Hematopoietic multipotent progenitor cell treated with erythropoietin and hydrocortisone succinate and interleukin-3 and kit ligand, for 15 days (in vitro differentiated cells): ENCODE measurements around the gene TMA16.
"Not testable (repeated sequence)": the region's sequence is repeated elsewhere in the genome, so short reads cannot be mapped to it uniquely, and the experiment has no call there.

Source experiments
- DNase-seq: peaks from one replicate; pipeline ENCODE4 v3.0.0-alpha.2; 2015; ENCODE audit warnings: low spot score

TMA16 gene

GRCh38 chr4:163494360-163495241 lies at the start of gene TMA16:
TMA16 (plus strand) TSS chr4:163494690; CDS start chr4:163494802, 112 bp downstream.
- DNase-seq, result peak; percentile 69

DNA sequence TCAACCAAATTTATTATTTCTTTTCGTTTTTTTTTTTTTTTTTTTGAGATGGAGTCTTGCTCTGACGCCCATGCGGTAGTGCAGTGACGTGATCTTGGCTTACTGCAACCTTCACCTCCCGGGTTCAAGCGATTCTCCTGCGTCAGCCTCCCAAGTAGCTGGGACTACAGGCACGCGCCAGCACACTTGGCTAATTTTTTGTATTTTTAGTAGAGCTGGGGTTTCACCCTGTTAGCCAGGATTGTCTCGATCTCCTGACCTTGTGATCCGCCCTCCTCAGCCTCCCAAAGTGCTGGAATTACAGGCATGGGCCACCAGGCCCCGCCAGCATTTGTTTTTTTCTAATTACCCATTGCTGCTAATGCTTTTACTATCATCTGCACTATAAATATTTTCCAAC lies 47.5 kb upstream of the TMA16 start:
- DNase-seq, result not testable (repeated sequence)

DNA sequence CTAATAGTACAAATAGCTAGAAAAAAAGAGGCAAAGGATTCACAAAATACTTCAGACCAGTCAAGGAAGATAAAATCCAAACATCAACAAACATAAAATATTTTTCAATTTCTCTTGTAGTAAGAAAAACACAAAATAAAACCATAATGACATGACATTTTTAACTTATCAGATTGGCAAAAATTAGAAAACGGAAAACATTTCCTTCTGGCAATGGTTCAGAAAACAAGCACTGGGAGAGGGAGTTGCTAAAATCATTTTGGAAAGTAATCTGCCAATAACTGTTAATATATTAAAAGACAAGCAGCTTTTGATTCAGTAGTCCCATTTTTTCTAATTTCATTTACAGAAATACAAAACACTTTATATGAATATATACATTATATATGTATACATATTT lies 47.0 kb upstream of the TMA16 start:
- no peak for DNase-seq

DNA sequence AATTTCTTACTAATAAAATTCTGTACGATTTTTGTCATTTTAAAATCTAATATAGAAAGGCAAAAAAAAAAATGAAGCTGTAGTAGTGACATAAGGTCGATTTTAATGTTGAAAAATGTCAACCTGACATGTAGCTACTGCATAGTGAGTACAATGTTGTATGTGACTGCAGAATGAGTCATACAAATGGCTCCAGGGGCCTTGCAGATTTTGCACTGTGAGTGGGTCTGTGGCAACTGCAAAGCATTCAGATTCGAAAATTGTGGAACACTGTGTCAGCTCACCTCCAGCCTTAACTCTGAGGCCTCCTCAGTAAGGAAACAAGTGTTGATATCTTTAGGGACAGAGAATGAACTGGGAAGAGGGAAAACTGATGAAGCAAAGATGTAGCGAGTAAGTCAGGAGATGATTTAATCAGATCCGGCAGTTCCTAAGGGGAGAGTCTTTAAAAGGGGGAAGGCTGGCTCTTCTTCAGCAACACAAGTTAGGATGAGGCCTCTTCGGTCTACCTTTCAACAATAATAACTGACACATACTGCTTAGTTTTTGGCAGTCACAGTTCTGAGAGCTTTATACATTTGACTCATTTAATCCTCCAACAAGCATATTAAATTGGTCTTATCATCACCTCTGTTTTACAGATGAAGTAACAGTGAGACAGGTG lies 45.8 kb upstream of the TMA16 start:
- no peak for DNase-seq

GRCh38 chr4:163462556-163462955 lies 31.9 kb upstream of the TMA16 start:
- no peak for DNase-seq

DNA sequence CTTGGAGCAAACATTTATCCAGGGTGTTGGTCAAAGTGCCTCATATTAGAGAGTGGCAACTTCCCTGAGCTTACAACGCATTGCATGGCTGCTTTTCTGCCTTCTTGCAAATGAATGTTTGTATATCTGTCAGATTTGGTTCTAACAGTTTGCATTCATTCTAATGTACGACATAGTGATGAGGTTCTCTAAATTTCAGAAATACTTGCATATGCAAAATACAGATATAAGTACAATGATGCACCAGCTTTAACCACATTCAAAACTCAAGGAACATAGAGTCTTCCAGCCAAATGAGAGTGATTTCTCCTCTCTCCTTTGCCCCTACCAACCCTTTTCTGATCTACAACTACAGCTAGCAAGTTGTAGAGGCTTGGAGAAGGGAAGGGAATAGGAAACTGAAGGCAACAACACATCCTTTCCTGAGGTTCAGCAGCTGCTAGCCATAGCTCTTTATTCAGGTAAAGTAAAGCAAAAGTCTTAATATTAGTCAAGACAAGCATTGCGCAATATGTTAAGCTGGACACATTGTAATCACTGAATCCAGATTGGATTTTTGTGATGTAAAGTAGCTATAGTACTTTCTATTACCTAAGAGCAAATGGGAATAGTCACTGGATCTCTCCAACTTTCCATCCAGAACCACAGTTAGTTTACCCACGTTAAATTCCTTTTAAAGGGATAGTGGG lies 27.3 kb upstream of the TMA16 start:
- DNase-seq, result no peak

DNA sequence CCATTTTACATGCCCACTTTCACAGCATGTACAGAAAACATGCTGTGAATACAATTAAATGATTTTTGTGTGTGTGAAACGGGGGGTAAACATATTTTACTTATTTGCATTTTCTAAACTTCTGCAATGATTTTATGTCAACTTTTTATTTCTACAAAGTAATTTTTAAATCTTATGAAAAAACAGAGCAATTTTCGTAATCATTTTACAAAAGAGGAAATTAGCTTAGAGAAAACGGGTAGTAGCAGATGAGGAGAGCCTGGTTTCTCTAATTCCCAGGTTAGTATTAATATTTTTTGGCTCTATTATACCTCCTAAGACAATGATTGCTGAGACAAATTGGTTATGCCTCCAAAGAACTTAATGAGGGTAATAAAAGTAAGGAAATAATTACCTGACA lies 24.1 kb upstream of the TMA16 start:
- no peak for DNase-seq

DNA sequence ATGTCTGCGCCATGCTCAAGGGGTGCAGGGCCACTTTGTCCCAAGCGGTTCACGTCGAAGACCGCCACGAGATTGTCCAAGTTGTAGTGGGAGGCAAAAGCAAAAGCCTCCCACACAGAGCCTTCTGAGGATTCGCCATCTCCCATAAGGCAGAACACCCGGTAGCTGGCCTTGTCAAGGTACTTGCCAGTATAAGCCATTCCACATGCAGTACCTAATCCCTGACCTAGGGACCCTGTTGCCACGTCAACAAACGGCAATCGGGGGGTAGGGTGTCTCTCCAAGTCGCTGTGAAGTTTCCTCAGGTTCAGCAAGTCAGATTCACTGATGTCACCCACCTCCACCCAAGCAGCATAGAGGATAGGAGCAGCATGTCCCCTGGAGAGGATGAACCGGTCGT lies 21.4 kb upstream of the TMA16 start:
- DNase-seq, result no peak

DNA sequence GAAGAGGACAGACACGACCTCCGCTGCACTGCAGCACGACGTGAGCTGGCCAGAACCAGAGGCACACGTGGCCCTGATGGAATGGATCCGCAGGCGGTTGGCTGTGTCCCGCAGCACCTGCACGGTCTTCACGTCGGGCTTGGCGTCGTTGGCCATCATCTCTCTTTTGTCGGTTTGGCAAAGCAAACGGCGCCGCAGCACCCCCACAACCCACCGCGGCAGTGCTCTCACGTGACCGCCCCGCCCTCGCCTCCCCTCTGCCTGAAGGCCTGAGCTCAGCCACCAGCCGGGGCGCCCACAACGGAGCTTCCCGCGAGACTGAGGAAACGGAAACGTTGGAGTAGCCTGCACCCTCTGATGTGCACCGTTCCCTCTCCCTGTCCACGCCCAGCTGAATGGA lies 20.9 kb upstream of the TMA16 start, which contains the start of gene TKTL2:
Gene TKTL2 (minus strand): TSS at position 179 of the 400 bp plus-strand sequence. CDS start 20 bp downstream, at position 159.
- no peak for DNase-seq

- no peak for DNase-seq
These were observed 20.5 kb upstream of the TMA16 start for GRCh38 chr4:163474027-163474426.

DNA sequence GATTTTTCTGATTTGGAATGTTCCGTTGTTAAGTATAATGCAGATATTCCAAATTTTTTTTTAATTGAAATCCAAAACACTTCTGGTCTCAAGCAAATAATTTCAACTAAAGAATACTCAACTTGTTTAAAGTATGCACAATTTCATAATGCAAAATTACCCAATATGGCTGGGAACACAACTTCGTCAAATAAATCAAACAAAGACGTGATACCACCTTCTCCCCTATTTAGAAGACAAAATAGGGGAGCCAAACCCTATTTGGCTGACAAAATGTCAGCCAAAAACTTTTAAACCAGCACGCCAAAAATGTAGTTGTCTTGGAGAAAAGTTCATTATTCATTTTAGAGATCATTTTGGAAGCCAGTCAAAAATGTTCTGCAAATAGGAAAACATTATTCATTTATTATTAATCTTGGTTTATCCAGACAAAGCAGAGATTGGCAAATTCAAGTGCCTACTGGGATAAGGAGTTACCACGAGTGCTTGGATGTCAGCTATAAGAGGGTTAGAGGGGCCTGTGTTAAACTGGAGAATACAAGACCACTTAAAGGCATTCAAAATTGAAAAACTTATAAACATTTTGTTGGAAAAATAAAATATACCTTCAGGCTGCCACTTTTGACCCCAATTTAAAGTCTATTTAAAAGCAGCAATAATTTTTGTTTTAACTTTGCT lies 17.6 kb upstream of the TMA16 start:
- no peak for DNase-seq

- no peak for DNase-seq
These were observed 12.3 kb upstream of the TMA16 start for GRCh38 chr4:163482190-163482589.

- peak; percentile 55 for DNase-seq
These were observed 9.6 kb upstream of the TMA16 start for GRCh38 chr4:163484906-163485305.

- no peak for DNase-seq
These were observed 8.9 kb upstream of the TMA16 start for GRCh38 chr4:163485589-163485988.

GRCh38 chr4:163486321-163486720 lies 8.2 kb upstream of the TMA16 start:
- DNase-seq, result no peak

DNA sequence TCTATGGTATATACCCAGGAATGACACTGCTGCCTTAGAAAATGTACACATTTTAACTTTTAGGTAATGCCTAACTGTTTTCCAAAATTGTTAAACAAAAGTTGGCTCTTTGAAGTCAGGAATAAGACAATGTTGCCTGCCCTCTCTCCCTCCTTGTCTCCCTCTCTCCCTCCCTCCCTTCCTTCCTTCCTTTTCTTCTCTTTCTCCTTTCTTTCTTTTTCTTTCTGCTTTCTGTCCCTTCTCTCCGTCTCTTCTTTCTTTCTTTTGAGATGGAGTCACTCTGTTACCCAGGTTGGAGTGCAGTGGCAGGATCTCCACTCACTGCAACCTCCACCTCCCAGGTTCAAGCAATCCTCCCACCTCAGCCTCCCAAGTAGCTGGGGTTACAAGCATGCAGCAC lies 4.6 kb upstream of the TMA16 start:
- no peak for DNase-seq

DNA sequence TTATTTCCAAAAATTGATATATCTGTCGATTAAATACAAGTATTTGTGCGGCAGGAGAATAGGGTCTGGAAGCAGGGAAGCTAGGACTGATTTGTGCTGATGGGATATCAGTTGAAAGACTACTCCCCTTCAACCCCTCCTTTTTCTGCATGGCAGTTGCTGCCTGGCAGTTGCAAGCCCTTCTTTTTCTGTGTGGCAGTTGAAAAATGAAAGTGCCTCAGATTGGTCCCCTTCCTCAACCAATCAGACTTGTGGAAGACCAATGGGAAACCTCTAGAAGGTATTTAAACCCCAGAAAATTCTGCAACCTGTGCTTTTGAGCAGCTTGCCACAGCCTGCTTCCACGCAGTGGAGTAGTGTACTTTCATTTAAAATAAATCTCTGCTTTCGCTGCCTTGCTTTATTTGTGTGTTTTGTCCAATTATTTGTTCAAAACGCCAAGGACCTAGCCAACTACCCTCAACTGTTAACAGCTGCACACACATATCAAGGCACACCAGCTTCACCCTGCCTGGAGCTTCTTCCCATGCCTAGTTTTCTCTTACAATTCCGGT lies 1.5 kb upstream of the TMA16 start:
- no peak for DNase-seq

- DNase-seq, result no peak
These were observed 689 bp upstream of the TMA16 start for GRCh38 chr4:163493643-163494359.

- peak; percentile 6 for DNase-seq
These were observed 1.4 kb downstream of the TMA16 start for GRCh38 chr4:163495900-163496299.

DNA sequence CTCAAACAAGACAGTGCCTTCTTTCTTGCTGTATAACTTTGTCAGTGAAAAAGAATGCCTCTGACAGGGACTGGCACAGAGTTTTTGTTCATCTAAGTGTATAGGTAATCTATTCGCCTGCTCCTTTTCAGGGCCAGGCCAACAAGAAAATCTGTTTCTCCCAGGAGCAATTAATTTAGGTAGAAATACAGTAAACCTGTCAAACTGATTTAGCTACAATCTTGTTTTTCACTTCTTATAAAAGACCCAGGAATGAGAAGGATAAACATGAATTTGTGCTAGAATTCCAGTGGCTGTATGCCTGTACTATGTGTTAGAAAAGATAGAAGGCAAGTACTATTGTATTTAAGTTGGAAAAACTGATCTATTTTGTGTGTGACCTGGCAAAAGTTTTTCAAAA lies 6.1 kb downstream of the TMA16 start:
- no peak for DNase-seq

DNA sequence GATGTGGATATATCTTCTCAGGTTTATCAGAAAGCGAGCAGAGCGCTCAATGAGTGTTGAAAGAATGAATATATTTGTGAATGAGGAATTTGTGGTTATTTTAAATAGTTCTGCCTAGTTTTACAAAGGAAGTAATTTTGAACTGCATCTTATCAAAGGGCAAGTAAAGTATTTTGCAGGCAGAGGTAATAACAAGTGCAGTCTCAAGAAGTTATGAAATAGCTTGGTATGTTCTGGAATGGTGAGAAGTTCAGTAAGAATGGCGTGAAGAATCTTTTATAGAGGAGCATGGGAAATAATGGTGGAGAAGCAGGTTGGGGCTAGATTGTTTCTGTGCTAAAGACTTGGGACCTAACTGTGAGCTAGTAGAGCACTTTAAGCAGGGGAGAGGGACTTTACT lies 10.9 kb downstream of the TMA16 start:
- no peak for DNase-seq
